GM18519 (cell line): ENCODE measurements around the gene ARSK.

Source experiments
- ATAC-seq: cut with Tn5 transposase; IDR thresholded peaks from one replicate; pipeline ENCODE4 v1.9.1; 2021; ENCODE audit warnings: mild to moderate bottlenecking, moderate library complexity; ENCODE audit not compliant: unreplicated experiment, low FRiP score

The ARSK gene

DNA sequence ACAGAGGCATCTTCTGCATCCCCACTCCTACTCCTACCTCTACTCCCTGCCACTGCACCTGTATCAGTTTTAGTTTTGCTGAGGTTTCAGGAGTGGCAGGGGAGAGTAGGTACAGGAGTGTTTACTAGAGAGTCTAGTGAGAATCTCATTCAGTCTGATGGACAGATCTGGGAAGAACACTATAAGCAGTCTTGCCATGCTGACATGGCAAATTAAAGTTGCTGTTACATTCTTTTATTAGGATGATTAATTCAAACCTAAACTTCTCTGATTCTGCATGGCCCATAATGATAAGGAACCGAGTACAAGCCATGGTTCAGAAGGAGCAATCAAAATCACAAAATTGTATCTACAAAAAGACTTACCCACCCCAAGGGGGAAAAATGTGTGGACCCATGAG is 7.4 kb downstream of the ARSK start:
- ATAC-seq = no peak

DNA sequence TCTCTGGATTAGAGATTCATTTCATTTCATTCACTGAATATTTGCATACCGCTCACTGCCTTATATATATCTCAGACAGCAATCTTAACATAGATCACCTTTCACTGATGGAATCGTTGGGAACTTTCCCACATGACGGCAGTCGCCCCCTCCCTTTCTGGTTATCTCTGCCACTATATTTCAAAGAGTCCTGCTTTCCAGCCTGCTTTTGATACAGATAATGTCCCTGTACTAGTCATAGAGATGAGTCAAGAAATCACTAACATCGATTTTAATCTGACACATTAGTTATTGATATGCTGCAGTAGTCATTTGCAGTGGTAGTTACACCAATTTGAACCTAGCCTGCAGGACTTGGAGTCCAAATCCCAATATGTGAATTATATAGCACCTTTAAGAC is 8.5 kb downstream of the ARSK start:
- no peak for ATAC-seq

DNA sequence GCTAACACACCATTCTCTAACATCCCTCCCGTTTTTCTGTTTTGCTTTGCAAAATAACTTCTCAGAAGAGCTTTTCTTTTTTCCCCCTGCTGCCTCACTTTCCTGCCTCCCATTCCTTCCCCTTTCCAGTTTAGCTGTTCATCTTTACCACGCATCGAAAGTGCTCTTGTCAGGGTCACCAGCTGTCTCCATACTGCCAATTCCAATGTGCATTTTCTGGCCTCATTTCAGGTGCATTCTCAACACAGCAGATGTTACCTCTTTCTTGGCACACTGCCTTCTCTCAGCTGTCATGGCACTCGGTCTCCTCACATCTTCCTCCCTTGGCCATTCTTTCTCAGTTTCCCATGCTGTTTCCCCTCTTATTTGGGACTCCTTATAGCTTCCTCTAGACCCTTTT is 9.5 kb downstream of the ARSK start:
- ATAC-seq = no peak

DNA sequence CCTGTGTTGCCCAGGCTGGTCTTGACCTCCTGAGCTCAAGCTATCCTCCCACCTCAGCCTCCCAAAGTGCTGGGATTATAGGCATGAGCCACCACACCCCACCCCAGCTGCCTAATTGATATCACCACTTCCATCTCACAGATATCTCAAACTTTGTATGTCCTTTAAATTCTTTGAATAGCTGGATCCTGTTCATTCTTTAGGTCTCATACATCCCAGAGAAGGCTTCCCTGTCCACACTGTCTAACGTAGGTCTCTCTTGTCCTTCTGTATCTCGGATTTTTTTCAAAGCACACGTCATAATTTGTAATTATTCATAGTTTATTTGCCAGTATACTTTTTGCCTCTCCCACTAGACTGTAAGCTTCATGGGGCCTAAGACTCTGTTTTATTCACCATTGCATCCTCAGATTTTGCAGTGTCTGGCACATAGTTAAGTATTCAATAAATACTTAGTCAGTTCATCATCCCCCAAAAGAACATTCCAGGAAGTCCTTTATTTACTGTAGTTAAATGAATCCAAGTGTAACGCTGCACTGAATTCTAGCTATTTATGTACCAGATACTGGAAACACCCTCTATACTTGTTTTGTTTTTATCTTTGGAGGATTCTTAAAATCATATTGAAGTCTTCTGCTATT is 10.5 kb downstream of the ARSK start:
- no peak for ATAC-seq

DNA sequence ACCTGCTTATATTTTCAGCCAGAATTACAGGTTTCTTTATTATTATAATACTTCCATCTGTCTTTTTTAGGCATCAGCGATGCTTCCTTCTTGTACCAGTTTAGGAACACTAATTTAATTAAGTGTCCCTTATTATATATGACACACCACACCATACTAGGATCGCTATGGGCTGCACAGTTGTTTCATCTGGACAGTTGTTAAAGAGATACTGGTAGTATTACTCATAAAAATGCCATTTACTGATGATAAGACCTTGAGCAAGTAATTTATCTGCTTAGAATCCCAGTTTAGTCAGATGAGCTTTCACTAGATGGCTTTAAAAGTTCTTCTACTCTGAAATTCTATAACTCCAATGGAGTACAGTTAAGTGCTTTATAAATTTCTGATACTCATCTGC is 17.1 kb downstream of the ARSK start:
- no peak for ATAC-seq

DNA sequence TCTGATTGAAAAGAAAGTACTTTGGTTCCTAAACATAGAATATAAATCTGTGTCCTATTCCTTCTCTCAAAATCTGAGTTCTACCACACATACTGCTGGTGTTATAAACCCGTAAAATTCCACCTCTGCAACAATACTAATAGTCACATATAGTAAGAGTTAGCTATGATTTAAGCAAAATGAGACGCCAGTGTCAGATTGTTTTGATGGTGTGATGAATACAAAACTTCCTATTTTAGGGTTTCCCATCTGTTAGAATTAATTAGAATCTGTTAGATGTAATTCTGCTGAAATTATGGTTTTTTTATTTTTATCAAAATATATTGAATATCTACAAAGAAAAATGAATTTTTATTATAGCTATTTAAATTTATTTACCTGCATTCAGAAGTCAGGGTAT is 26.7 kb downstream of the ARSK start:
- no peak for ATAC-seq

DNA sequence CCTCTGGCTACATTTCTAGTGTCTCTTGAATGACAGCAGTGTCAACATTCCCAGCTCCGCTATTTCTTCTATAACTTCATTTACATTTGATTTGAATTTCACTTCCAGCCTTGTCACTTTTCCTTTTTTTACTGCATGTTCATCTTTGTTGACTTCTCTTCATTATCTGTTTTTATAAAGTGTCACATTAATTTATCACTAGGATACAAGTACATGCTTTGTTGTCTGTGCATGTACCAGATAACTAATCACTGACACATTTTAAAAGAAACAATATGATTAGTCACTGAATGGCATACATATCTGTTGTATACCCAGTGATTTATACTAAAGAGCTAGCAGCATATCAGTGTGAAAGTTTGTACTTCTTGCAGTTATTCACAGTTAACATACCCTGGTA is 29.1 kb downstream of the ARSK start:
- ATAC-seq = no peak

DNA sequence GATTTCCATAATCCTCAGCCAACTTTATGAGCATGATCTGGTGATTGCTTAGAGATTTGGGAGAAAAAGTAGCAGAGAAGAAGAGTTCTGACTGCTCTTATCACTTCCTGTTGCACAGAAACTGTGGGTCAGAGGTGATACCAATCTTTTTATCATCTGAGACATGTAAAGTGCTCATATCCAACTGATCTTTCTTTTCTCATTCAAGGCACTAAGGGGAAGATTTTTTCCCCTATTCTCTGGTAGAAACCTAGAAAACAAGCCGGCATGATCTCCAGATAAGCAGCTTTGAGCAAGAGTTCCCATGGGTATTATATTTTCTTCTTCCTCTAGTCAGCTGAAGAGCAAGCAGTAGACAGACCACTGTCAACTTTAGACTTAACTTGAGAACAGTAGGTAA is 36.0 kb downstream of the ARSK start:
- ATAC-seq = no peak

DNA sequence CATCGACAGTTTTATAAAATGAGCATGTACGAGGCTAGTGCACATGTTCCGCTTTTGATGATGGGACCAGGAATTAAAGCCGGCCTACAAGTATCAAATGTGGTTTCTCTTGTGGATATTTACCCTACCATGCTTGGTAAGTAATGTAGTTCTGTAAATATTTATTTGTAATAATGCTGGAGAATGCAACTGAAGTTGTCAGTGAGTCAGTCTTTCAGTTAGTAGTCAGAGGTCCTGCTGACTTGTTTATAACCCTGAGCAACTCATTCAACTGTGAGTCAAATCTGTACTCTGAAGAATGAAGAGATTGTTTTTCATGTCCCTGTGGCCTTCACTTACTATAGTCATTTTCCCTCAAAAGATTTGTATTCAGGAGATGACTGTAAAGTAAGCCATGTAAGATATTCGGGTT is 36.6 kb downstream of the ARSK start:
- ATAC-seq = peak; percentile 83

DNA sequence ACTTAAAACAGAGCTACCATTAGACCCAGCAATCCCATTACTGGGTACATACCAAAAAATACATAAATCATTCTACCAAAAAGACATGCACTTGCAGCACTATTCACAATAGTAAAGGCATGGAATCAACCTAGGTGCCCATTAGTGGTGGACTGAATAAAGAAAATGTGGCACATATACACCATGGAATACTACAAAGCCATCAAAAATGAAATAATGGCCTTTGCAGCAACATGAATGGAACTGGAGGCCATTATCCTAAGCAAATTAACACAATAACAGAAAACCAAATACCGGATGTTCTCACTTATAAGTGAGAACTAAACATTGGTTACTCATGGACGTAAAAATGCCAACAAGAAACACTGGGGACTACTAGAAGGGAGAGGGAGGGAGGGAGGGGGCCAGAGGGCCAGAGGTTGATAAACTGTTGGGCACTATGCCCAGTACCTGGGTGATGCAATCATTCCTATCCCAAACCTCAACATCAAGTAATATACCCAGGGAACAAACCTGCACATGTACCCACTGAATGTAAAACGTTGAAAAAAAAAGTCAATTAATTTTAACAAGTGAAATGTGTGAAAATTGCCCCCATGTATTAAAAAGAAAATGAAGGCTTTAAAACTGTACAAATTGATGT is 40.5 kb downstream of the ARSK start:
- no peak for ATAC-seq

DNA sequence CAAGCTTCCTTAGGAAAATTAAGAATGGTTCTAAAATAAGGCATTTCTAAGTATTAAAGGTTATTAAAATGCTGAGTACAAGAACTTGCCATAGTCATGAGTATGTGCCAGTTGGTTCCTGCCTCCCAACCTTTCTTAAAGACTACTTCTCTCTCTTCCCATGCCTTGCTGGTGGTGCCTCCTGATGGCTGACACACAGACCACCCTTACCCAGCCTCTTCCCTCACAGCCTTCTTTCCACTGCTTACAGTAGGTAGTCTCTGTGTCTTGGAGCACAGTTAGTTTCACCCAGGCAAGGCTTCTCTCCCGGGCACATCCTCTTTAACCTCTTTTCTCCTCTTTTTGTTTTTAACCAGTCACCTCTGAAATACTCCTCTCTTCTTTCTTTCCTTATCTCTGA is 44.4 kb downstream of the ARSK start:
- no peak for ATAC-seq

DNA sequence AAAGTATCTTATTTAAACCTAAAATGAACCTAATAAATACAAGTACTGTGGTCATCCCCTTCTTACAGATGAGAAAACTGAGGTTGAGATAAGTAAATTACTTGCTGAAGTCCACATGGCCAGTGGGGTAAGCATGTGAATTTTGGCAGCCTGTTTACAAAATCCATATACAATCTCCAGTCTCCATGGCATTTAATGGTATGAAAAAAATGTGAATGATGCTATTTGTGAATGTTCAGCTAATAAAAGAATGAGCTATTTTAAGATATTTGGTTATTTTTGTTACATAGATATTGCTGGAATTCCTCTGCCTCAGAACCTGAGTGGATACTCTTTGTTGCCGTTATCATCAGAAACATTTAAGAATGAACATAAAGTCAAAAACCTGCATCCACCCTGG is 45.7 kb downstream of the ARSK start:
- no peak for ATAC-seq

DNA sequence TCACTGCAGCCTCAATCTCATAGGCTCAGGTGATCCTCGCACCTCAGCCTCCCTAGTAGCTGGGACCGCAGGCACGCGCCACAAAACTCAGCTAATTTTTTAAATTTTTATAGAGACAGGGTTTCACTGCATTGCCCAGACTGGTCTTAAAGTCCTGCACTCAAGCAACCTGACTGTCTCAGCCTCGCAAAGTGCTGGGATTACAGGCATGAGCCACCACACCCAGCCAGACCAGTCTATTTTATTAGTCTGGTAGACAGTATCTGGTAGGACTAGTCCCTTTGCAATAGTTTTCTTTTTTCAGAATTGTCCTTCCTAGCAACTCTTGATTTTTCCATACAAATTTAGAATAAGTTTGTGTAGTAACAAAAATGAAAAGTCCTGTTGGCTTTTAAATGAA is 50.9 kb downstream of the ARSK start:
- no peak for ATAC-seq

DNA sequence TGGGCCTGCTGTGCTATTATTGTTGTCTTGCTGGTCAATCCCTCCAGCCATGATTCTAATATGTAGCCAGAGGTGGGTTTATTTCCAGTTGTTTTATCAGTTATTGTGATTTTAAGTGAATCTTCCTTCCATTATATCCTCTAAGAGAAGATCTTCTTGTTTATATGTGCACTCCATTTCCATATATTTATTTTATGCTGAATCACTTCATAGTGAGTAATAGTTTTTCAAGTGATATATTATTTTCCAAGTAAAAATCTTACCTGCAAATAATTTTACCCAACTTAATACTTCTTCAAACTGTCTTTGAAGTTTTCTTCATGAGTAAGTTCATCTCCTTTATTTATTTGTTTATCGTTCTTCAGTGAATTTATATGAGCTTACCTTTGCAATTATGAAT is 51.5 kb downstream of the ARSK start:
- ATAC-seq = no peak

DNA sequence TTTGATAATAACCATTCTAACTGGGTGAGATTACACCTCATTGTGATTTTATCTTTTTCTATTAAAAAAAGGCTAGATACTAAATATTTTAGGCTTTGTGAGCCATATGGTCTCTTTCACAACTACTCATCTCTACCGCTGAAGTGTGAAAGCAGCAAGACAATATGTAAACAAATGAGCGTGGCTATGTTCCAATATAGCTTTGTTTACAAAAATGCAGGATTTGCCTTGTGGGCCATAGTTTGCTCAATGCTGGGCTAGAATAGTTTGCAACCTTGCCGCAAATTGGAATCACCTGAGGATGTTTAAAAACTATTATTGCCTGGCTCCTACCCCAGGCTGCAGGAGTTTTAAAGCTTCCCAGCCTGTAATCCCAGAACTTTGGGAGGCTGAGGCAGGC is 54.8 kb downstream of the ARSK start:
- no peak for ATAC-seq

DNA sequence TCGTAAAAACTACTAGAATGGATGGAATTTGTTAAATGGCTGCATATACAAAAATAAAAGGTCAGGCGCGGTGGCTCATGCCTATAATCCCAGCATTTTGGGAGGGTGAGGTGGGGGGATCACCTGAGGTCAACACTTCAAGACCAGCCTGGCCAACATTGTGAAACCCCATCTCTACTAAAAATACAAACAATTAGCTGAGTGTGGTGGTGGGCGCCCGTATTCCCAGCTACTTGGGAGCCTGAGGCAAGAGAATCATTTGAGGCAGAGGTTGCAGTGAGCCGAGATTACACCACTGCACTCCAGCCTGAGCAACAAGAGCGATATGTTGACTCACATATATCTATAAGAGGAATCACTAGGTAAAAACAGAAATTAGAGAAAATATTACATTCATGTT is 55.6 kb downstream of the ARSK start:
- no peak for ATAC-seq

DNA sequence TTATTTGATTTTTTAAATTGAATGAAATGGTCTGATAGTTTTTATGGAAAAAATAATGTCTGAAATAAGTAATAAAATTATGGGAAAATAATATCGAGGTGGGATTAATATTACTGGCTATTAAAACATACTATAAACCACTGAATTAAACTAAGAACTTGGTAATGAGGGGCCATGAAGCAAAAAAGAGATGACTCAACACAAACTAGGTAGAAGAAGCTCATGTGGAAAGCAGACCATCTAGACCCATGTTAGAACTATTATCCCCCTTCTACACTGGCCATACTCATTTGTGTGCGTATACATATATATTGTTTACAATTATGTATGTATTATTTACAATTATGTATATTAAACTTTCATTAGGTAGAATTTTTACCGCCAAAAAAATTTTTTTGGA is 56.5 kb downstream of the ARSK start:
- ATAC-seq = no peak

DNA sequence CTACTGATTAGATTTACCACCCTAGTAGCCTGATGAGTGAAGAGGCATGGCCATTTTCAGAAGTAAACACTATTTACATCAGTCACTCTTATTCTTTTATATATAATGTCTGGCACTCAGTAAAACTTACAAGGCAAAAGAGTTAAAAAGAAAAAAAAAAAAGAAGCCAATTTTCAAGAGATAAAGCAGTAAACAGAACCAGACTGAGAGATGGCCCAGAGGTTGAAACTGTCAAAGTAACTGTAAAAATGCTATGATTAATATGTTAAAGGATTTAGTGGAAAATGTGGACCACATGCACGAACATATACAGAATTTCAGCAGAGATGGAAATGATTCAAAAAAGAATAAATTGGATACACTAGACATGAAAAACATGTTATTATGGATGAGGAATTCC is 58.6 kb downstream of the ARSK start:
- no peak for ATAC-seq

DNA sequence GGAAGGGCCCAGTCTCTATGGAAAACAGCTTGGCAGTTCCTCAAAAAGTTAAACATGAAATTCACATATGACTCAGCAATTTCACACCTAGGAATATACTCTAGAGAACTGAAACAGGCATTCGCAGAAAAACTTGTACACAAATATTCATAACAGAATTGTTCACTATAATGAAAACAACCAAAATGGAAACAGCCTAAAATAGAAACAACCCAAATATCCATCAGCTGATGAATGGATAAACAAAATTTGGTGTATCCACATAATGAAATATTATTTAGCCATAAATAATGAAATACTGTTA is 60.2 kb downstream of the ARSK start:
- peak; percentile 37 for ATAC-seq

DNA sequence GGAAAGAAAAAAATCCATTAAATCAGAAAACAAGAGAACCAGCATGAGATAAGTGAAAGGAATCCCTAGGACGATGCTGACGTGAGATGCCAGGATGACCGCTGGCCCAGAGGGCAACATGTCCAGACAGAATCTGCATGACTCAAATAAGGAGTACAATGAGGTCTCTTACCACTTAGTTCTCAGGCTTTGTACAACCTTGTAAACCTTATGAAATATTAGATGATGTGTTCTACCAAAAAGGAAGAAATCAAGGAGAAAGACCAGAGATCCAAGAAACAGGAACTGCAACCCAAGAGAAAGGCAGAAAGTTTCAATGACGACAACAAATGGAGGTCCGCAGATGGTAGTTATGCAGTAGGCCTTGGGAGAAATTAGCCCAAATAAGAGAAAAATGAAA is 62.2 kb downstream of the ARSK start:
- no peak for ATAC-seq

DNA sequence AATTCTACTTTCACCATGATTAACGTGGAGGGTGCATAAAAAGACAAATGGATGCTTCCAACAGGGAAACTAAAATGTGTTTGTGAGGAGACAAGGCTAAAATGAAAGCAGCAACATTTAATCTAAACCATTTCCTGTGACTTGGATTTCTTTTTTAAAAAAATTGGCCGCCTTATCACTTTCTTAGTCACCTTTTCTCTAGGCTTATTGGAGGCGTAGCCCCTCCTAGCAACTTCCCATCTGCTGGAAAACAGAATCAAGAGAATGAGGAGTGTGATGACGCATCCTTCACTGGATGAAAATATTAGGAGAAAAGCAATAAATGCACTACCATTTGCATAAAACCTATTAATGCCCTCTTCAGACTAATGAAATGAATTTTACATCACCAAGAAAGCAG is 64.2 kb downstream of the ARSK start:
- ATAC-seq = no peak

DNA sequence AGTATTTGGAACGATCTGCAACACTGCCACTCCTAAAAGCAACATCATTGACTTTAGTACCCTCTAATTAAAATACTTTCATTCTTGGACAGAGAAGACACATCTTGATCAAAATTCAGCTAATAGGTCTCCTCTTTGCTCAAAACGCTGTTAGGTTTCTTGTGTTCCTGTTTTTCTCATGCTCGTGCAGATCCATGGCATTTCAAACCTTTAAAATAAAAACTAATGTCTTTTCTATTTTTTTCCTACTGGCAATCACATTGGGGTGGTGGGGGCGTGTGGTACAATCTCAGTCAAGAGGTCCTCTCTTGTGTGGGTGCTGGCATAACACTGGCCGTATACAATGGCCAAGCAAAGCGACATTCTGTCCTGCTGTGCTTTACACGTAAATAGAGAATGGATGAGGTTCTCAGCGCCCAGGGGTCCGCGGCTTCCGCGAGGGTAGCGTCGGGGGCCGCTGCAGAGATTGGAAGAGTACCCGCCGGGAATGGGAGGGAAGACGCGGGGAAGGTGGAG is 64.7 kb downstream of the ARSK start:
- no peak for ATAC-seq
